DMS 273 treated with DMSO at 0.1 percent for 48 hours (cell line): ENCODE results near the gene GFER.
A peak's percentile ranks its signal among the peaks of the same experiment; 100 is the strongest.
"Not testable (repeated sequence)": the region's sequence is repeated elsewhere in the genome, so short reads cannot be mapped to it uniquely, and the experiment has no call there.

ENCODE experiments used
- DNase-seq: peaks from one replicate; lab custom pipeline; 2025; lab: John Stamatoyannopoulos, UW

Gene GFER

GRCh38 chr16:1957434-1958142, 26.4 kb upstream of the GFER start:
- not testable (repeated sequence) for DNase-seq

- DNase-seq = not testable (repeated sequence)
These were observed 25.9 kb upstream of the GFER start for GRCh38 chr16:1958143-1958491.

DNA sequence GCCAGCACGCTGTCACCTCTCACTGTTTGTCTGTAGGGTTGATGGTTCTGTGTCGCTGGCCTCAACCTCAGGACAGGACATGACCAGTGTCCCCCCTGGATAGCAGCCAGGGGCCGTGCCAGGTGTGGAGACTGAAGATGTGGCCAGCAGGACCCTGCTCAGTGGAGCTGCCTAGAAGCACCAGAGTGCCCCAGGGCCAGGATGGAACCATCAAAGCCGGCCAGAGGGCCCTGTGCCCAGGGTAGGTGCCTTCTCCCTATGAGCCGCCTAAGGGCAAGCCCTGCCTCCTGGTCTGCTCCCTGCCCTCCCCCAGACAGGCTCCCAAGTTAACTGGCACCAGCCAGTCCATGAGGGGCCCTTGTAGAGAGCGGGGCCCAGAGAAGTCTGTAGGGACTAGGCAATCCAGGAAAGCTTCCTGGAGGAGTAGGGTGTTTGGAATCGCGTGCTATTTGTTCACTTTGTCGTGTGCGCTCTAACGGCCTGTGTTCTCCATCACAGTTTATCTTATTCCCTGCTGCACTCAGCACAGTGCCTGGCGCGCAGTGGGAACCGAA, 25.2 kb upstream of the GFER start:
- DNase-seq = no peak

DNA sequence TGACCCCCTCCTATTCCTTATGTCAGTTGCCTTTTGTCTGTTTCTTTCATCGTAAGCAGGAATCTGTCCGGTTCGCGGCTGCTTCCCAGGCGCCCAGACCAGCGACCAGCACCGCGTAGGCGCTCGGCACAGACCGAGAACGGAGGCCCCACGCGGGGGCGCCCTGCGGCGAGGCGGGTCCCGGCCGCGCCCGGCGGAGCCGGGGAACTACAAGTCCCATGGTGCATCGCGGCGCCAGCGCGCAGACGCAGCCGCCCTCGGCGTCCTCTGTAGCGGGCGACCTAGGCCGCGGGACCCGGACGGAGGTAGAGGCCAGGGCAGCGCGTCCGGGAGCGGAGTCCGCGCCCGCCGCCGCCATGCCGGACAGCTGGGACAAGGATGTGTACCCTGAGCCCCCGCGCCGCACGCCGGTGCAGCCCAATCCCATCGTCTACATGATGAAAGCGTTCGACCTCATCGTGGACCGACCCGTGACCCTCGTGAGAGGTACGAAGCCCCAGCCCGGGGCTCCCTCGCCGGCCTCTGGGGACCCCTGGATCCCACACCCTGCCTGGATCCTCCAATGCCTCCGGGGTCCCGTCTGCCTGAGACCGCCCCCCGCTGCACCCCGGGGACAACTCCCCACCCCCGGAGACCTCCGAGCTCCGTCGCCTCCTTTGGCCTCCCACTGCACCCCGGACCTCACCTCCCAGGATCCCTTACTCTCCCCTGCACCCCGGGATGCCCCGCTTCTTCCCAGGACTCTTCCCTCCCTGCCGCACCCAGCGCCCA, 24.5 kb upstream of the GFER start, which contains the start of gene NDUFB10:
Gene NDUFB10, plus strand, starts transcription at position 270 of the 771 bp plus-strand sequence. Its CDS starts 87 bp downstream, at position 357.
- peak; percentile 57 for DNase-seq

DNA sequence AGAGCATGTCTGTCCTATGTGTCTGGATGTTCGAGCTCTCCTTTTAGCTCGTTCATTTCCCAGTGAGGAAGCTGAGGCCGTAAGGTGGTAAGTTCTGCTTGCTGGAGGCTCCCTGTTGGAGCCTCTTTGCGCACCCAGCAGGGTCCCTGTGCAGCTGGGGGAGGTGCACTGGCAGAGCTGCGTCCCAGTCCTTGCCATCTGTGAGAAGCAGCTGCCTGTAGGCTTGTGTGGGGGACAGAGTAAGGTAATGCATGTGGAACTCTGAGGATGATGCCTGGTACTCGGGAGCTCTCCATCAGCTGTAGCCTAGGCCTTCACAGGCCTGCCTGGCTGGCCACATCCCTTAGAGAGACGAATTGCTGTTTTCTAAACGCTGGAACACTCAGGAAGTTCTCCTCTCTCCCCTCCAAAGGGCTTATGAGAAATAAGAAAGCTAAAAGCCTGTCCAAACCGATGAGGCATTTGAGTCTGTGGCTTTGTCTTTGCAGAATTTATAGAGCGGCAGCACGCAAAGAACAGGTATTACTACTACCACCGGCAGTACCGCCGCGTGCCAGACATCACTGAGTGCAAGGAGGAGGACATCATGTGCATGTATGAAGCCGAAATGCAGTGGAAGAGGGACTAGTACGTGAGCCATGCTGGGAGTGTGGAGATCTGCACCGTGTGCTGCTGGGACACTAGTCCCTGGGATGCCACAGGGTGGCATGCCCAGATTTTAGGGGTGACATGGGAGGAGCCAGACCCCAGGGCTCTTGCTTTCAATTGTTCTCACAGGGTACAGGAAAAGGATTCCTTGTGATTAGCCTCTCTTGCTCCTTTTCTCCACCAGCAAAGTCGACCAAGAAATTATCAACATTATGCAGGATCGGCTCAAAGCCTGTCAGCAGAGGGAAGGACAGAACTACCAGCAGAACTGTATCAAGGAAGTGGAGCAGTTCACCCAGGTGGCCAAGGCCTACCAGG, 23.0 kb upstream of the GFER start:
- peak; percentile 95 for DNase-seq

DNA sequence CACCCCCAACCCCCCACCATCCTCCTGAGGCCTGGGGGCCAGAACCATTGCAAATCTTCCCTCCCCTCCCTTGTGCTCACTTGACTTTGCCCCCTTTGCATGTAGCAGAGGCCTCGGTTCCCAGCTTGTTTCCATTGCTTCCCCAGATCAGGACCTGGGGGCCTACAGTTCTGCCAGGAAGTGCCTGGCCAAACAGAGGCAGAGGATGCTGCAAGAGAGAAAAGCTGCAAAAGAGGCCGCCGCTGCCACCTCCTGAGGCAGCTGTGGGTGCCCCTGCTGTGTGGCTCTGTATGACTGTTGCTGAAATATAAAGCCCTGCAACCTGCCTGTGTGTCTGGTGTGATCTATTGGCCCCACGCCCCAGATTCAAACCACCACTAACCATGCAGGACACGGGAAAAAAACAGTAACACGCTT, 22.3 kb upstream of the GFER start:
- DNase-seq = peak; percentile 70

GRCh38 chr16:1962161-1963153, 21.5 kb upstream of the GFER start:
- DNase-seq = not testable (repeated sequence)

DNA sequence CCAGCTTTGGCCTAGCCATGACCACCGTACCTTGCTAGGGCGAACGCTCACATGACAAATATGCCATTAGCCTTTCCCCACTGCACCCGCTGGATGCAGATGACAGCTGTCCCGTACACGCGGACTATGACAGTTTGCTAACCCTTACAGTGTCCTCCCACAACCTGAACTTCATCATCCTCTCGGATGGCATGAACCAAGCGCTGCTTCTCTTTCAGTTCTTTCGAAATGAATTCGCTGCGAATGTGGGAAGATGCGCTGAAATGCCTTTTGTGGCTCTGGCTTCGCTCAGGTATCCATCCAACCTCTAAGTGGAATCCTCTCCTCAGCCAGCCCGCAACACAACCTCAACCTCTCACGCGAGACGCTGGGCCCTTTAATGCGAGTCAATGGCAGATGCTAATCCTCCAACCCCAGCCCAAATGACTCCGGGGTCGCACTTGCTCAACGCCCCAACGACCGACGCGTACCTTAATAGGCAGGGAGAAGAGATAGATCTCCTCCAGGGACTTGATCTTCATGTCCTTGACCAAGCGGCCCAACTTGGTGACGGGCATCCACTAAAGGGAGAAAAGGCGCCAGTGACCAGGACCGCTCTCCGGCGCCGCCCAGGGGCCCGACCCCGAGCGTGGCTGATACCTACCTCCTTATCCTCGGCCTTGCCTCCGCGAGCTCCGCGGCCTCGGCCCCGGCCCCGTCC, 20.0 kb upstream of the GFER start:
- DNase-seq = no peak

DNA sequence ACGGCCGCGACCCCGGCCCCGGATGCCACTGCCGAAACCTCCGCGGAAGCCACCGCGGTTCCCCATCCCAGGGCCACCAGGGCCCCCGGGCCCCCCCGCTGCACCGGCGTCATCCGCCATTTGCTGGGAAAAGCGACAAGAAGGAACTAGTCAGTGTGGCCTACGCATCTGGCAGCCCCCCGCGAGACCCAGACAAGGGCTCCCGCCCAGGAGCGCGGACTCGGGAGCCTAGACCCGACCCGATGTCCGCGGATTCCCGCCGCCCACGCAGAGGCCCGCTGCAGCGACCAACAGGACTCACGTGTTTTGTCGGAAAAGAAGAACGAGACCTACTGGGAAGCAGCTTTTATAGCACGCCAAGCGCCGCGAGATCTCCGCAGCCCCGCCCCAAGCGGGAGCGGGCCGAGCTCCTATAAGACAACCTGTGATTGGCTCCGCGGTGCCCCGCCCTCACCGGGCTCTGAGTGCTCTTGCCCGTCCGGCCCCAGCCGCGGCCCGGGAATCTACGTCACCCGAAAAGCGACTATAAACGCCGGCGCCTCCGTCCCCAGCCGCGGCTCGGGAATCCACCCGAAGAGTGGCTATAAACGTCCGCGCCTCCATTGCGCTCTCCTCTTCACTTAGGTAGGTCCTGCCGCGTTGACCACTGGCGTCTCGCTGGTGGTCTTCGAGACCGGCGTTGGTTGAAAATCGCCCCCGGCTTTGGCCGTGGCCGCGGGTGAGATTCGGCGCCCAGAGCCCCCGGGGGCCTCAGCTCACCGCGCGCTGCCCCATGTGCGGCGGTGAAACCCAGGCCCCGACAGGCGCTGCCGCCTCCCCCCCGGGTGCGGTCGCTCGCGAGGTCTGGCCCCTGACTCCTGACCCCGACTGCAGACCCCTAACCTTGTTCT, 19.2 kb upstream of the GFER start, which contains the start of gene RPS2:
Gene RPS2, minus strand, starts transcription at position 321 of the 890 bp plus-strand sequence. Its CDS starts 201 bp downstream, at position 120.
- peak; percentile 94 for DNase-seq

DNA sequence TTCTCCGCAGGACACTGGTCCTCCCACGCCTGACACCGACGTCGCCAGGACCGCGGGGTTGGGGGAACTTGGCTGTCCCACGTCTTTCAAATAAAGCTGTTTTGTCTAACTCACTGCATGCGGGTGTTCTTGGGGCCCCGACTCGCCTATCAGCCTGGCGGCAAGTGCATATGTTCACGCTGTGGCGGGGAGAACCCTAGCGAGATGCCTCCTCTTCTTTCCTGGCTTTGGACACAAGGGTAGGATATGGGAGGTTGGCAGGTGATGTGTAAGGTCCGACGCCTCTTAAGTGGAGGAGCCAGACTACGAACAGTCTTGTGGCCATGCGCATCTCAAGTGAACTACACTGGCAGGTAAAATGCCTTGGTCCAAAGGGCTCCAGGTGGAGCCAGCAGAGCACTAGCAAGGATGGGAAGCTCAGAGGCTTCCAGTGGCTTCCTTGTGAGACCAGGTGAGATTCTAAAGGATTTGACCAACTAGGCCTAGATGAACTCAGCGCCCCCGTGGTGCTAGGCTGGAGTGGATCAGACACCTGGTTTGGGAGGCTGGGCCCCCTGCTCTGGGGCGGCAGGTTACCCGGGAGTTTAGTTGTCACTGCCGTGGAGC, 18.5 kb upstream of the GFER start:
- no peak for DNase-seq

DNA sequence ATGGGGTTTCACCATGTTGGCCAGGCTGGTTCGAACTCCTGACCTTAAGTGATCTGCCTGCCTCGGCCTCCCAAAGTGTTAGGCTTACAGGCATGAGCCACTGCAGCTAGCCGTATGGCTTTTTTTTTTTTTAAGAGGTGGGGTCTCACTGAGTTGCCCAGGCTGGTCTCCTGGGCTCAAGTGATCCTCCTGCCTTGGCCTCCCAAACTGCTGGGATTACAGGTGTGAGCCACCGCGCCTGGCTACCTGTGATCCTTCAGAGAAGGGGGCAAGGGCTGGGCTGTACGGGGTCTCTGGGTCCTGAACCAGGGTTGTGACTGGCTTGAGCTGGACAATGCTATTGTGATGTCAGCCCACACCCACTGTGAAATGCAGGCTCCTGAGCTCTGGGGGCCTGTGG, 17.5 kb upstream of the GFER start, which contains the start of gene RNF151:
Gene RNF151, plus strand, starts transcription at position 397 of the 400 bp plus-strand sequence. CDS start 26 bp downstream, outside the sequence.
- no peak for DNase-seq

DNA sequence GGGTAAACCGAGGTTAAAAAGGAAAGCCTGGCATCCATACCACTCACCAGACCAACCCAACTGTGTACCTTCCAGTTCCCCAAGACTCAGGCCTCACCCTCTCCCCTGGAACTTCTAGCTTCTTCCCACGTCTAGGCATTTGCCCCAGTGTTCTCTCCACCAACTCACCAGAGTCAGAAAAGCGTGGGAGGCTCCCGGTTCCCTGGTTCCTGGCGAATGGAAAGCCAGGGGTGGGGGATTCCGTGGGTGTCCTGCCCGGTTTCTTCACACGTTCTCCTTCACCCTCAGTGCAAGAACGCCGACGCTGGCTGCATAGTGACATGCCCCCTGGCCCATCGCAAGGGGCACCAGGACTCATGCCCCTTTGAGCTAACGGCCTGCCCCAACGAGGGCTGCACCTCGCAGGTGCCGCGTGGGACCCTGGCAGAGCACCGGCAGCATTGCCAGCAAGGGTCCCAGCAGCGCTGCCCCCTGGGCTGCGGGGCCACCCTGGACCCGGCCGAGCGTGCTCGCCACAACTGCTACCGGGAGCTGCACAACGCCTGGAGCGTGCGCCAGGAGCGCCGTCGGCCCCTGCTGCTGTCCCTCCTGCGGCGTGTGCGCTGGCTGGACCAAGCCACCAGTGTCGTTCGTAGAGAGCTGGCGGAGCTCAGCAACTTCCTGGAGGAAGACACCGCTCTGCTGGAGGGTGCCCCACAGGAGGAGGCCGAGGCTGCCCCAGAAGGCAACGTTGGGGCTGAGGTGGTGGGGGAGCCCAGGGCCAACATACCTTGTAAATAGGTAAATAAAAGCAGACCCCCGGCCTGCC, 15.6 kb upstream of the GFER start:
- DNase-seq = no peak

DNA sequence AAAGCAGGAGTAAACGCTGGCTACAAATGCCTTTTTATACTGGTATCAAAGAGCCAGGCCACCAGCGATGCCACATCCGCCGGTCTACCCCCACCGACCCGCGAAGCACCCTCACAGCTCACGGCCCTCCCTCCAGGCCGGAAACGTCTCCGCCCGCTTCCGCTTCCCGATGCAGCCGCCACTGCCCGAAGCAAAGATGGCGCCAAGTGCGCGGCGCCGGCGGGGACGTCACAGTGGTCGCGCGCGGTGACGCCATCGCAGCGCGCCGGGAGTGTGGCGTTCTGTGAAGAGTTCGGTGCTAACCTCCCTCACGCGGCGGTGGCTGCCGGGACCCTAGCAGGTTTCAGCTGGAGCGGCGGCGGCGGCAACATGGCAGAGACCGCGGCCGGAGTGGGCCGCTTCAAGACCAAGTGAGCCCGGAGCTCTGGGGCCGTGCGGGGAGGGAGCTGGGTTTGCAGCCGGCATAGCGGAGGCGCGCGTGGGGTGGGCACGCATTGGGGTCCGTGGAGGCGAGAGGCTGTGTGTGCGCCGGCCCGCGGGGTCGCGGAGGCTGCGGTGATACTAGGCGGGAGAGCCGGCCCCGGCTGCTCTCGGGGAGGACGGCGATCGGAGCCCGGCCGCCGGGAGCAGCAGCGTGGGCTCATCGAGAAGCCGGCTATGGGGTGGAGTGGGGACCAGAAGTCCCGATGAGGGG, 12.1 kb upstream of the GFER start, which contains the start of gene TBL3:
Gene TBL3, plus strand, starts transcription at position 258 of the 694 bp plus-strand sequence. Its CDS starts 112 bp downstream, at position 370.
- DNase-seq = peak; percentile 86

DNA sequence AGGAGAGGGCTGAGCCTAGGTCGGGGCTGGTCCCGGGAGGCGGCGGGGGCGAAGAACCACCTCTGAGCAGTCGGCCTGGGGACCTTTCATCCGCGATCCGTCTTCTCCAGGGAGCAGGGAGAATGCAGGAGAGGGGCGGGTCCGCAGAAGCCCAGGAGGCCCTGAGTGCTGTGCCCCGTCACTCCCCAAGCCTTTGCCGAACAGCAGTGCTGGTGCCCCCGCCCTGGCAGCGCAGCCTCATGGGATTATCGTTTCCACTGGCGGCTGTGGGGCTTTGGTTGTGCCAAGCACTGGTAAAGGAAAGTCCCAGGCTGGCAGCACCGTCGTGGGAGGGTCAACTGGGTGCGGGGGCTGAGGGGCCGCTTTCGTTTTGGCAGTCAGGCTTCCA, 11.5 kb upstream of the GFER start:
- DNase-seq = no peak

- no peak for DNase-seq
These were observed 10.4 kb upstream of the GFER start for GRCh38 chr16:1973461-1974156.
